Upper lobe of right lung (tissue), 1 donor: ENCODE data around the gene CAMTA1. TPM values are rescaled to one million over a fixed set of nuclear protein-coding genes. Genes with fewer than 3 reads are reported as not detected.

Experiments used
- ATAC-seq: fragments of 200-7000 bp; cut with Tn5 transposase; one replicate; pipeline ENCODE4 v1.9.1; 2020; ENCODE audit warnings: mild to moderate bottlenecking, moderate library complexity
- DNase-seq: peaks from one replicate; pipeline ENCODE4 v3.0.0-alpha.2; 2020
- H3K27ac ChIP-seq: fragments of 200-600 bp; one replicate; pipeline ENCODE4 v1.8.0; 2022
- H3K27me3 ChIP-seq: fragments of 200-600 bp; one replicate; pipeline ENCODE4 v1.8.0; 2022; ENCODE audit warnings: mild to moderate bottlenecking
- H3K36me3 ChIP-seq: fragments of 200-600 bp; one replicate; pipeline ENCODE4 v1.8.0; 2022
- H3K4me1 ChIP-seq: fragments of 200-600 bp; one replicate; pipeline ENCODE4 v1.8.0; 2022
- H3K4me3 ChIP-seq: fragments of 200-600 bp; one replicate; pipeline ENCODE4 v1.8.0; 2022; ENCODE audit warnings: mild to moderate bottlenecking
- H3K9me3 ChIP-seq: fragments of 200-600 bp; one replicate; pipeline ENCODE4 v1.8.0; 2022
- CTCF ChIP-seq: fragments of 200-600 bp; IDR thresholded peaks from one replicate; pipeline ENCODE4 v1.8.0; 2022; ENCODE audit warnings: antibody characterized with exemption
- intact Hi-C: fragments of 100-400 bp; cut with DNase I; formaldehyde crosslinking; loops from one replicate; pipeline ENCODE4 v1.11.0; 2022
- total RNA-seq: library from RNA; stranded (reverse); fragmentation: NEBNext Ultra II Directional; extraction: Animal tissue kit (Norgen Biotek cat#: 25700); gene quantifications from one replicate; pipeline ENCODE4 v1.2.1, GENCODE V29; 2021
- donor health status: DM: no; HTN: yes; CAD: no; lungs with severe emphysema.

Gene CAMTA1
- total RNA-seq, 1 donor from 2014 or later, result 63.4 TPM

DNA sequence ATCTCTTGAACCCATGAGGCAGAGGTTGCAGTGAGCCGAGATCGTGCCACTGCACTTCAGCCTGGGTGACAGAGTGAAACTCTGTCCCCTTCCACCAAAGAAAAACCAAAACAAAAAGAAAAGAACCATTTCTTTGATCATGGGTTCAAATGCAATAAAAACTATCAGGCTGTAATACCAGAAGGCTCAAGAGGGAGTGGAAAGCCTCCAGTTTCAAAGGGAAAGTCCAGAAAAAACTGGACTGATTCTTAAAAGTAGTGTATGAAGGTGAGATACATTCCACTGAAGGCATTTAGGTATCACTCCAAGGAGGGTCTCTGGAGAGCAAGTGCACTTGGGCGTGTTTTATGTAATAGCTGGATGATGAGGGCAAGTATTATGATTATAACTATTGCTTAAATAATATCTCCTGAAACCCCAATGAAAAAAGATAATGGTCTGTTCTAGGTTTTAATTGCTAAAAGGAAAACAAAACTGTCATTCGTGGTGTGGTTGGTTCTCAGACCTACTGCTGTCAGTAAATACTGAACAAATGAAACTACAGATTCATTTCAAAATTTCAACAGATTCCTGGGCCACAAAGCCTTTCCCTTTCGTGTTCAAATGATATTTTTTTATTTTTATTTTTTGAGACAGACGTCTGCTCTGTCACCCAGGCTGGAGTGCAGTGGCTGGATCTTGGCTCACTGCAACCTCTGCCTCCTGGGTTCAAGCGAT is 6.0 kb upstream of the CAMTA1 start:
- TF ChIP-seq CTCF, result no peak
- no peak for DNase-seq
- intact Hi-C loops, result no loop called here

DNA sequence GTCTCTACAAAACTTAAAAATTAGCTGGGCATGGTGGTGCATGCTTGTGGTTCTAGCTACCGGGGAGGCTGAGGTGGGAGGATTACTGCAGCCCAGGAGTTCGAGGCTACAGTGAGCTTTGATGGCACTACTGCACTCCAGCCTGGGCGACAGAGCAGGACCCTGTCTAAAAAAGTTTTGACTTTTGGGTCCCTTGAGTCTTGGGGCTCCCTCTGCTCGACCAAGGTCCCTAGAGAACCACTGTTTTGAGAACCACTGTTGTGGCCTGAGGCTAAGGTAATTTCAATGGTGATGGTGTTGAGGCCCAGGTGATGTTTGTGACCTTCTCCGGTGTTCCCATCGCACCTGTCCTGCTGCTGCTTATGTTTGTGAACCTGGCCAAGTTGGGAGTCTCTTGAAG is 3.1 kb upstream of the CAMTA1 start:
- Histone ChIP-seq H3K9me3 (no peaks in the 10 kb centered on the region), H3K4me1 (peaks cover 11% of the 10 kb centered on the region), H3K27ac (no peak overlapping the region), H3K36me3 (no peaks in the 10 kb centered on the region), H3K4me3 (no peak overlapping the region), H3K27me3 (no peaks in the 10 kb centered on the region)
- no peak for TF ChIP-seq CTCF
- intact Hi-C loops, result no loop called here
- DNase-seq (no peak), ATAC-seq (no peak)

More for the DNA sequence above, 6.0 kb upstream of the CAMTA1 start:
- no peak for ATAC-seq
- no peaks in the 10 kb centered on the region for H3K9me3 ChIP-seq
- no peaks in the 10 kb centered on the region for H3K36me3 ChIP-seq
- no peak overlapping the region for H3K4me3 ChIP-seq
- H3K27me3 ChIP-seq, result no peaks in the 10 kb centered on the region
- H3K27ac ChIP-seq, result no peak overlapping the region
- H3K4me1 ChIP-seq, result no peaks in the 10 kb centered on the region

DNA sequence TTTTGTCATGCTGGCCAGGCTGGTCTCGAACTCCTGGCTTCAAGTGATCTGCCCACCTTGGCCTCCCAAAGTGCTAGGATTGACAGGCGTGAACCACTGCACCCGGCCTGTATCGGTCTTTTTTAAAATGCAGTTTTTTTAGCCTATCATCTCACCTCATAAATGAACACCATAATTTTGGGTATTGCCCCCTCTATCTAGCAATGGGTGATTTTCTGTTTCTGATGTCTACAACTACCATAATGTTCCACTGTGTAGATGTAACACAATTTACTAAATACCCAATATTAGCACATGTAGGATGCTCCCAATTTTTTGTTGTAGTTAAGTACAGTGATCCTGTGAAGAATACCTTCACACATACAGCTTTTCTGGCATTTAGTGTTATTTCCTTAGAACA is 2.0 kb upstream of the CAMTA1 start:
- Histone ChIP-seq H3K4me1 (peaks cover 13% of the 10 kb centered on the region), H3K9me3 (no peaks in the 10 kb centered on the region), H3K27ac (peak overlapping the region; percentile 99), H3K27me3 (no peaks in the 10 kb centered on the region), H3K4me3 (no peak overlapping the region), H3K36me3 (no peaks in the 10 kb centered on the region)
- DNase-seq (no peak), ATAC-seq (no peak)
- intact Hi-C loops, result no loop called here
- no peak for TF ChIP-seq CTCF

- H3K9me3 ChIP-seq, result no peaks in the 10 kb centered on the region
- peak overlapping the region; percentile 99 for H3K27ac ChIP-seq
- intact Hi-C loops, result no loop called here
- peak; percentile 0 for ATAC-seq
- no peak for TF ChIP-seq CTCF
- H3K27me3 ChIP-seq, result no peaks in the 10 kb centered on the region
- H3K36me3 ChIP-seq, result no peaks in the 10 kb centered on the region
- H3K4me1 ChIP-seq, result peaks cover 19% of the 10 kb centered on the region
- H3K4me3 ChIP-seq, result peak overlapping the region; percentile 88
- DNase-seq, result no peak
Observed at GRCh38 chr1:6783936-6784559, 1.2 kb upstream of the CAMTA1 start.

GRCh38 chr1:6784560-6785317 is 515 bp upstream of the CAMTA1 start:
- Histone ChIP-seq H3K36me3 (no peaks in the 10 kb centered on the region), H3K27me3 (no peaks in the 10 kb centered on the region), H3K27ac (peak overlapping the region; percentile 99), H3K4me3 (peak overlapping the region; percentile 88), H3K4me1 (peaks cover 26% of the 10 kb centered on the region), H3K9me3 (no peaks in the 10 kb centered on the region)
- DNase-seq, result peak; percentile 99
- intact Hi-C loops, result no loop called here
- no peak for TF ChIP-seq CTCF
- peak; percentile 94 for ATAC-seq
